COLO668 (cell line): ENCODE data around the gene LDHA.
A peak's percentile ranks its signal among the peaks of the same experiment; 100 is the strongest.
"Not testable (repeated sequence)": the region's sequence is repeated elsewhere in the genome, so short reads cannot be mapped to it uniquely, and the experiment has no call there.

Experiments used
- DNase-seq: peaks from one replicate; lab custom pipeline; 2025; ENCODE audit not compliant: unreplicated experiment; lab: John Stamatoyannopoulos, UW

The LDHA gene

GRCh38 chr11:18393581-18394274 is 635 bp upstream of the LDHA start:
- DNase-seq: no peak

DNA sequence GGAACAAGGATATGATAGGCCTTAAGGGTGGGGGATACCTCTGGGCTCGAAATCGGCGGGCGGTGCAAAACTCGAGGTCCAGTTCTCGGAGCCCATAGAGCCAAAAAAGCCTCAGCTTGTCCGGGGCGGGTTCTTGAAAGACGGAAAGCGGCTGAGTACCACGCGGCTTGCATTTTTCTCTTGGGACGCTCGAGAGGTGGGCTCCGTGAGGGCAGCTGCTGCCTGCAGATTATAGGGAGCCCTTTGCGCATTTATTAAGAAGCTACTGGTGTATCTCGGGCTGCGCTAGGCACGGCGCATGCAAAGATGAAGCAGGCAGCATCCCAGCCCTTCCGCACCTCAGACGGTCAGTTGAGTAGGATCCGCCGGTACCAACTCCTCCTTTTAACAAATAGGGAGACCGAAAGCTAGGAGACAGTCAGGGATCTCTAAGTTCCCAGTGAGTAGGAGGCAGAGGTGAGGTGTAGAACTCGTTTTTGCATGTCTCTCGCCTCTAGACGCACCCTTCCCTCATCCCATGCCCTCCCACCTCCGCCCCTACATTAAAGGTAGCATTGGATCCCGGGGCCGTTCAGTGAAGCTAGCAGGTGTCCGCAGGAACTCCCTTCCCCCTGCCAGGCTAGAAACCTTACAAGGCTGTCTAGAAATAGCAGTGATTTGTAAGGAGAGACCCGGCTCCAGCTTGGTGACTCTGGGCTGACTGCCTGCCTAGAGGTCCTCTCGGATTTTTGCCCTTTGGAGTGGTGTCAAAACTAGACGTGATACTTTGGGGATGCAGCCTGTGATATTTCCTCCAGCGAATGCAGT is 768 bp downstream of the LDHA start:
- peak; percentile 44 for DNase-seq

DNA sequence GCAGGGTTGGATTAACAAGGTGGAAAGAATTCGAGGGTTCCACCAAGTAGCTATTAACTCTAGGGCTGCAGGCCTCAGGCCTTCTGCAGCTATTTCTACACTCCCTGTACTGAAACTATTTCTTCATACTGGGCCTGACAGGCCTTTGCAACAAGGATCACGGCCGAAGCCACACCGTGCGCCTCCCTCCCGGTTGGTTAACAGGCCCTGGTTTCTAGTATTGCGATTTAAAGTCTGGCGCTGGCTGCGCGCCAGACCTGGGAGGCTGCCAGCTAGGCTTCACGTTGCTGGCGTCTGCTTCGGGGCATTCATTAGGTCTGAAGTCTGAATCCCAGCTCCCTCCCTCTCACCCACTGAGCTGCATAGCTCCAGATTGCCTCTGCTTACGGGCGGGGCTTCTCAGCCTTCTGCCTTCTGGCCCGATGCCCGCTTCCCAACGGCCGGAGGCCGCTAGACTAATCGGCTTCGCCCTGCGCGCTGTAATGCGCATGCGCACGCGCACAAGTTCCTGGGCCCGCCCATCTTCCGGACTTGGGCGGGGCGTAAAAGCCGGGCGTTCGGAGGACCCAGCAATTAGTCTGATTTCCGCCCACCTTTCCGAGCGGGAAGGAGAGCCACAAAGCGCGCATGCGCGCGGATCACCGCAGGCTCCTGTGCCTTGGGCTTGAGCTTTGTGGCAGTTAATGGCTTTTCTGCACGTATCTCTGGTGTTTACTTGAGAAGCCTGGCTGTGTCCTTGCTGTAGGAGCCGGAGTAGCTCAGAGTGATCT is 1.6 kb downstream of the LDHA start:
- DNase-seq: peak; percentile 98

- DNase-seq: no peak
These were observed 3.6 kb downstream of the LDHA start for GRCh38 chr11:18397921-18398320.

DNA sequence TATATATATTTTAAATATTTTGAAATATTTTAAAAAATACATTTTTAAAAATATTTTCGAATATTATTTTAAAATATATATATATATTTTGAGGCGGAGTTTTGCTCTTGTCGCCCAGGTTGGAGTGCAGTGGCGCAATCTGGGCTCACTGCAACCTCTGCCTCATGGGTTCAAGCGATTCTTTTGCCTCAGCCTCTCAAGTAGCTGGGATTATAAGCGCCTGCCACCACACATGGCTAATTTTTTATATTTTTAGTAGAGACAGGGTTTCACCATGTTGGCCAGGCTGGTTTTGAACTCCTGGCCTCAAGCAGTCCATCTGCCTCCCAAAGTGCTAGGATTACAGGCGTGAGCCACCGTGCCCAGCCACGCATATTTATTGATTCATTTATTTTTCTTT is 6.7 kb downstream of the LDHA start:
- DNase-seq: not testable (repeated sequence)

DNA sequence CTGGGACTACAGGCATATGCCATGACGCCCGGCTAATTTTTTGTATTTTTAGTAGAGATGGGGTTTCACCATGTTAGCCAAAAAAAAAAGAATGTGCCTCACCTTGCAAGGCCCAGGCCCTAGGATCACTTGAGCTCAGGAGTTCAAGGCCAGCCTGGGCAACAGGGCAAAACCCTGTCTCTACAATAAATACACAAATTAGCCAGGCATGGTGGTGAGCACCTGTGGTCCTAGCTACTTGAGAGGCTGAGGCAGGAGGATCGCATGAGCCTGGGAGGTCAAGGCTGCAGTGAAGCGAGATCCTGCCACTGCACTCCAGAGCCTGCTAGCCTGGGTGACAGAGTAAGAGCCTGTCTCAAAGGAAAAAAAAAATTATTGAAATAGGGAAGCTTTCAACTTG is 9.7 kb downstream of the LDHA start:
- no peak for DNase-seq

- not testable (repeated sequence) for DNase-seq
These were observed 13.0 kb downstream of the LDHA start for GRCh38 chr11:18407400-18407799.

DNA sequence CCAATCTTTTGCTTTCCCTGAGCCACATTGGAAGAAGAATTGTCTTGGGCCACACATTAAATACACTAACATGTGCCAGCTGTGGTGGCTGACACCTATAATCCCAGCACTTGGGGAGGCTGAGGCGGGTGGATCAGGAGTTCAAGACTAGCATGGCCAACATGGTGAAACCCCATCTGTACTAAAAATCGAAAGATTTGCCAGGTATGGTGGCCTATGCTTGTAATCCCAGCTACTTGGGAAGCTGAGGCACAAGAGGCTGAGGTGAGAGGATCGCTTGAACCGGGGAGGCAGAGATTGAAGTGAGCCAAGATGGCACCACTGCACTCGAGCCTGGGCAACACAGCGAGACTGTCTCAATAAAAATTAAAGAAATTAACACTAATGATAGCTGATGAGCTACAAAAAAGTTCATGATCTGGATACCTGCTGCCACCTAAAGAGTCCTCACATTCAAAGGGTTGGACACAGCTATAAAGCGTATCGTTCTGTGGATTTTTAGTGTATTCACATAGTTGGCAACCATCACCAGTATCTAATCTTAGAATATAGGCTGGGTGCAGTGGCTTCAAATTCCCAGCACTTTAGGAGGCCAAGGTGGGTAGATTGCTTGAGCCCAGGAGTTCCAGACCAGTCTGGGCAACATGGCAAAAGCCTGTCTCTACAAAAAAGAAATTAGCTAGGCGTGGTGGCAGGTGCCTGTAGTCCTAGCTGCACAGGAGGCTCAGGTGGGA is 14.4 kb downstream of the LDHA start:
- DNase-seq: no peak

DNA sequence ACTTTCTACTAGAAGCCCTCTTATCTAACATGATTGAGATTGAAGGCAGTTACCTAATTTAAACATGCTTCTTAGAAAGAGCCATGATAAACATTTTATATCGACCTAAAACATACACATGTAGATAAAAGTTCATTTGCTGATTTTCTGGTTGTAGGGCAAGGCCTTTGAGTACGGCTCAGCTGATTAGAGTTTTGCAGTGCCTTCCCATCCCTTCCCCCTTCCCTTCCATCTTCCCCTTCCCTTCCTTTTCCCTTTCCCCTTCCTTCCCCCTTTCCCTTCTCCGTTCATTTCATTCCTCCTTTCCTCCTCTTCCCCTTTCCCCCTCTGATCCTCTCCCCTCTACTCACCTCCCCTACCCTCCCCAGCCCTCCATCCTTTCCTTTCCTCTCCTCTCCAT is 22.1 kb downstream of the LDHA start:
- no peak for DNase-seq

- no peak for DNase-seq
These were observed 24.7 kb downstream of the LDHA start for GRCh38 chr11:18419040-18419439.

GRCh38 chr11:18420067-18420466 is 25.7 kb downstream of the LDHA start:
- no peak for DNase-seq

DNA sequence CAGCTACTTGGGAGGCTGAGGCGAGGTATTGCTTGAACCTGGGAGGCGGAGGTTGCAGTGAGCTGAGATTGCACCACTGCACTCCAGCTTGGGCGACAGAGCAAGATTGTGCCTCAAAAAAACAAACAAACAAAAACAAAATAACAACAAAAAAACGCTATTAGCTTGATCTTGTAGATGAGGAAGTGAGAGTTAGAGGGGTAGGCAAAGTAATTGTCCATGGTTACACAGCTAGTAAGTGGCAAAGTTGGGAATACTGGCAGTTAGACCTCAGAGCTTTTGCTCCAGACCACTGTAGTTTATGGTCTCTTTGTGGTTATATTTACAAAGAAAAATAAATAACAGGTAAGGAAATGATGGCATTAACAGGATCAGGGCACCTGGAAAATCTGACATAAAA is 32.9 kb downstream of the LDHA start:
- no peak for DNase-seq

DNA sequence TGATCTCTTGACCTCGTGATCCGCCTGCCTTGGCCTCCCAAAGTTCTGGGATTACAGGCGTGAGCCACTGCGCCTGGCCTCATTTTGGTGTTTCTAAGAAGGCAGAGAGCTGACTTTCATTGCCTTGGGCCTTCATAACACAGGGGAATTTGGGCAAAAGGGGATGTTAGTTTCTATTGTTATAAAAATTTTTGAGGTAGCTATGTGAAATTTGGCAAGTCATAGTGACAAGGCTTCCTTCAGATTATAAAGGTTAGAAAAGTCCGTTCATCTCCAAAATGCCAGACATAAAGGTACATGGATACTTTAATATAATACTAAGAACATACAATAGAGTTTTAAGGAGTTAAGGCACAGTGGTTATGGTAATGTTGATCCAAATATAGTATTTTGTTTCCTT is 35.0 kb downstream of the LDHA start:
- DNase-seq: no peak

DNA sequence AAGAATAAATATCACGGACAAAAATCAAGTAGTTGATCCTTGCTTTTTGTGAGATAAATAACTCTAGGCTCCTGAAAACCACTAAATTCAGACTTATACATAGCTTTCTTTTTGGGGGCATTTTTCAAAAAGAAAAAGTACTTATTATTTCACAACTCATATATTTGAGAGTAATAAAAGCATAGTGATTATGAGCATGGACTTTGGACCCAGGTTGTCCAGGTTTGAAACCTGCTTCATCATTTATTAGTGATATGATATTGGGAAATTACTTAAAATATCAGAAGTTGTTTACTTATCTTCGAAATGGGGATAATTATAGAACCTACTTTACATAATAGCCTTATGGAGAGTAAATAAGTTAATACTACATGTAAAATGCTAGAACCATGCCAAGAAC is 44.3 kb downstream of the LDHA start:
- DNase-seq: no peak

DNA sequence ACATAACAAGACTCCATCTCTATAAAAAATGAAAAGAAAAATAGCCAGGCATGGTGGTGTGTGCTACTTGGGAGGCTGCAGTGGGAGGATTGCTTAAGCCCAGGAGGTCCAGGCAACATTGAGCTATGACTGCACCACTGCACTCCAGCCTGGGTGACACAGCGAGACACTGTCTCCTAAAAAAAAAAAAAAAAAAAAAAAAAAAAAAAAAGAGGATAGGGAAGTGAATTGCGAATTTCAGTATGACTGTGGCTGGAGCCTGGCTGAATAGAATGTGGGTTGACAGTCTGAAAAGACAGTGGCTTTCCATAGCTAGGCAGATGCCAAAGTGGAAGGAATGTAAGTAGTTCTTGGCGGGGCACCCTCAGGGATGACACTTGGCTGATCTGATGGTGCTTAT is 54.9 kb downstream of the LDHA start:
- no peak for DNase-seq

GRCh38 chr11:18452927-18453326 is 58.6 kb downstream of the LDHA start:
- DNase-seq: no peak

- no peak for DNase-seq
These were observed 61.5 kb downstream of the LDHA start, which contains the start of gene LDHAL6A for GRCh38 chr11:18455686-18456372. LDHAL6A (plus strand) TSS chr11:18455856; CDS start chr11:18456681, 825 bp downstream.

DNA sequence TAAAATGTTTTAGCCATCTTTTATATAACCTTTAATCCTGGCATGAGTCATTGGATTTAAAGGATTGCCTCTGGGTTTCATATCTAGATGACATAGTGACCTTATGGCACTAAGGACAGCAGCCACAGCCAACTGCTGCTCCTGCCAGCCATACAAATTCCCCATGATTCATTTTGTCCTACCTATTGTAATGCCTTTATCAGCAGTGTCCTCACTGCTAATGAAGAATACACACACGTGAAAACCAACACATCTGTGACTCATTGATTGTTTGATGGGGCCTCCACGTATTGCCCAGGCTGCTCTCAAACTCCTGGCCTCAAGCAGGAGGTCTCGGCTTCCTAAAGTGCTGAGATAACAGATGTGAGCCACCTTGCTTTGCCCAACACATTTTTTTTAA is 63.1 kb downstream of the LDHA start:
- no peak for DNase-seq
